Stimulated activated CD4-positive, alpha-beta T cell treated with anti-CD3 and anti-CD28 coated beads, Interleukin-12 subunit alpha, Interleukin-12 subunit beta, amount 100 ng/mL, for 4 hours (primary cell): ENCODE results near the gene CSNK2A2.
A peak's percentile ranks its signal among the peaks of the same experiment; 100 is the strongest.

Experiments
- DNase-seq: peaks from one replicate; pipeline ENCODE4 v3.0.0-alpha.2; 2020

Gene CSNK2A2

GRCh38 chr16:58137581-58137980 lies 60.3 kb downstream of the CSNK2A2 start:
- DNase-seq: no peak

DNA sequence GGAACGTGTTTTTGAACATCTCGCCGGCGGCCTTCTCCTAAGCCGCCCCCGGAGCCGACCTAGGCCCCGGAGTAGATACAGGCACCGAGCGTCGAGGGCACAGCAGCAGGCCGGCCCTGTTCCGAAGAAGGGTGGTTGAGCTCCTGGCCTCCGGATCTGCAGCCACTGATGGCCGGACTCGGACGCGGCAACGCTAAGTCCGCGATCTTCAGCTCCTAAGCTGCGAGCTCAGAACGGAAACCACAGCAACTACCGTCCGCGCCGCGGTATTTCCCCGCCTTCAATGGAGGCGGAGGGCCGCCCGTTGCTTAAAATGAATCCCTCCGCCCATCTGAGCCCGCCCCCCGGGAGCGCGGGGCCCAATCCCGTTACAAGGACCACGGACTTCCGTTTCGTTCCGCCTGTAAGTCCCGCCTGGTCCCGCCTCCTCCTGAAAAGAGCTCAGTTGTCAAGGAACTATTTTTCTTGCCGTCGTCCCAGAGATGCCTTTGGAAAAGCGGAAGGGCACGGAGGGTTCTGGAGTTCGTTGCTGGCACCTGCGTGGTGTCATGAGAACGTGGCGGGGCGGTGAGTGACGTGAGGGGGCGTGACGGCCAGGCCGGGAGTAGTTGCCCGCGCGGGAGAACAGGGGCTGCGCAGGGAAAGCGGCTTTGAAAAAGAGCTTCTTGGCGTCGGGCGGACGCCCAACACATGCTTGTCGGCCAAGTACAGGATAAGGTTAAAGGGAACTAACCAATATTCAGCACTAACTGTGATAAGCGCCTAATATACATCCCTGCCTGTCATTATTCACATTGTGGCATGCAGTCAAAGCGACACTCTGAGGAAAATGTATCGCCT lies 68.6 kb downstream of the CSNK2A2 start, which contains the start of gene CFAP20:
TSS of gene CFAP20 (minus strand) at position 285 of the 840 bp plus-strand sequence. CDS start at position 19, 266 bp downstream.
- peak; percentile 94 for DNase-seq

DNA sequence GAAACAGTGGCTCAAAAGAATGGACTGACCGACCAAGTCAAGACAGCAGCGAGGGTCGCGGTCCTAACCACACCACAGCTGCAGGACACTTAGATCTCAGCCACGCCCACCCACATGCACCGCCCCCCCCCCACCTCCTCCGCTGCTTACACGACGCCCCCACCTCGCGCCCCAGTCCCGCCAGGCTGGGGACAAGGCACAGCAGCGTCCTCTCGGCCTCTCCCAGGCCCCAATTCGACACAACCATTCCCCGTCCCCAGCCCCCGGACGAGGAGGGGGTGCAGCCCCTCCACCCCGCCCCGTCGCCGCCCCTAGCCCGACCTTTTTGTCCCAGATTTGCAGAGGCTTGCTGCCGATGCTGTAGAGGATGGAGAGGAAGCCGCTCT lies 69.2 kb downstream of the CSNK2A2 start:
- DNase-seq: no peak

GRCh38 chr16:58128181-58128631 lies 69.7 kb downstream of the CSNK2A2 start:
- no peak for DNase-seq

GRCh38 chr16:58127634-58128033 lies 70.3 kb downstream of the CSNK2A2 start:
- no peak for DNase-seq

DNA sequence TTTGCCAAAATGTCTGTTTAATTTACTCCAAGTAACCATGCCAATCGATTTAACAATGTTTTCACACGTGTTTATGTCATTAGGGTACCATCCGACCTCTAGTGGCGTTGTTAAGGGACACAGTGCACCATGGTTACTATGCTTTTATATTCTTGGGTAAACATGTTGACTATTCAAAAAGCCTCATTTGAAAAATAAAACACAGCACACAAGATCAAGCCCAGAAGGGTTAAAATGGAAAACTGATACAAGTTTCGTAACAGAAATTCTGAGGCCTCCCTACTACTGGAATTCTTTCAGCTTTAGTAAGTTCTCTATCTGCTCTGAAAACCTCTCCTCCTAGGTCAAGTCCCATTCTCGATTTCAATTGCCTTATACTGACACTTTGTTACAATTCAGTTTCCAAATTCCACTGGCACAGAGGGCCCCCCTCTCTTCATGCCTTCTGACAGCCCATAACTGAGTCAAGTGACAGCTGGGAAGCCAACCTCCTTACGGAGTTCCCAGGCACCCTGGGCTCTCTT lies 70.8 kb downstream of the CSNK2A2 start:
- DNase-seq: no peak

- DNase-seq: no peak
Observed at GRCh38 chr16:58126451-58126961, 71.4 kb downstream of the CSNK2A2 start.

DNA sequence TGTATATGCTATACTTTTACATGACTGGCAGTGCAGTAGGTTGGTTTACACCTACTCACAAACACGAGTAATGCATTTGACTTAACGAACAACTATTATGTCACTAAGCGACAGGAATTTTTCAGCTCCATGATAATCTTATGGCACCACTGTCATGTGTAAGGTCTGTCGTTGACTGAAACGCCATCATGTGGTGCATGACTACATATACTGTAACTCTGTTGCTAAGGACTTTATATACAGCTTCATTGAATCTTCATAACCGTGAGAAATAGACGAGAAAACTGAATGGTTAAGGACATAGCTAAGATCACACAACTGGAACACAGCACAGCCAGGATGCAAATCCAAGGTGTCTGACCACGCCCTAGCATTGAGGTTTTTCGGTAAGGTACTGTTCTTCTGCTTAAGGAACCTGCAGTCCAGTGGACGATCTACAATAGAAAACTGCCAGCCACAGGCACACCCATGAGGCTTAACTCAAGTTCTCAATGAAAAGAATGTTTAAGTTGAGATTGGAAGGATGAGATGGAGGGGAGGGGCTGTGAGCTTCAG lies 72.0 kb downstream of the CSNK2A2 start:
- no peak for DNase-seq

GRCh38 chr16:58125041-58125440 lies 72.9 kb downstream of the CSNK2A2 start:
- DNase-seq: no peak

GRCh38 chr16:58124601-58124915 lies 73.3 kb downstream of the CSNK2A2 start:
- DNase-seq: no peak

DNA sequence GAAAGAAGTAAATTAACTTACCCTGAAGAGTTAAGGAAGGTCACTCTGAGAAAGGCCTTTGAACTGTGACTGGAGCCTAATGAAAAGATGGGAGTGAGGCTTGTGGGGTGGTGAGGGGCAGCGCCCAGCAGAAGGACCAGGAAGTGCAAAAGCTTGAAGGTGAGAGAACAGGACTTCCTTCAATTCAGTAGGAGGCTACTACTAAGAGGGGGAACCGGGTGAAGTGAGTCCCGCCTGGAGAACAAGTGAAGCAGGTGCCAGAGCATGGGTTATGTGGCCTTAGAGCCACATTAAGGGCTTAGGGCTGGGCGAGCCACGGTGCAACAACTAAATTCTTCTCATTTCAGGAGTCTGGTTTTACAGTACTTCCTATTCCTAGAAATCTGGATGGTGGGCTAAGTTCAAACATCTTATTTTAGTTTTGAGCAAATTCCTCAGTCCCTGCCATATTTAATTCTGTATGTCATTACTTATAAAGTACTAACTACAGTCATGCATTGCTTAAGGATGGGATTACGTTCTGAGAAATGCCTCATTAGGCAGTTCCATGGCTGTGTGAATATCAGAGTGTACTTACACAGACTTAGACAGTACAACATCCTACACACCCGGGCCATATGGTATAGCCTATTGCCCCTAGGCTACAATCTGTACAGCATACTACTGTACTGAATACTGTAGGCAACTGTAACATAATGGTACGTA lies 73.9 kb downstream of the CSNK2A2 start:
- no peak for DNase-seq

DNA sequence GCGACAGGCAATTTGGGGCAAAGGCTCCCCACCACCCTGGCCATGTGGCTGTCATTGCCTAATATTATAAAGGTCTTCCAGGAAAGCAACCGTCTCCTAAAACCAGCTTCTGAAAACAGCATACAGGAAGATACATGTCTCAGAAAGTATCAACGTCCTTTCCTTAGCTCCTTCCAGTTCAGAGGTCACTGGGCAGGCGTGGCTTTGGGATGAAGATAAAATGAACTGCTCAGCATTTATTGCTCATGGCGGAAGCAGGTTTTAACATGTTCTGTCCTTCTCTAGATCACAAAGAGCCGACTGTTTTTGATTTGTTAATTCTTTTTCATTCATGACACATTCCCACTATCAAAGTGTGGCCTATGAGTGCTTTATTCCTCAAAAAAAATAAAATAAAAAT lies 76.8 kb downstream of the CSNK2A2 start:
- no peak for DNase-seq

DNA sequence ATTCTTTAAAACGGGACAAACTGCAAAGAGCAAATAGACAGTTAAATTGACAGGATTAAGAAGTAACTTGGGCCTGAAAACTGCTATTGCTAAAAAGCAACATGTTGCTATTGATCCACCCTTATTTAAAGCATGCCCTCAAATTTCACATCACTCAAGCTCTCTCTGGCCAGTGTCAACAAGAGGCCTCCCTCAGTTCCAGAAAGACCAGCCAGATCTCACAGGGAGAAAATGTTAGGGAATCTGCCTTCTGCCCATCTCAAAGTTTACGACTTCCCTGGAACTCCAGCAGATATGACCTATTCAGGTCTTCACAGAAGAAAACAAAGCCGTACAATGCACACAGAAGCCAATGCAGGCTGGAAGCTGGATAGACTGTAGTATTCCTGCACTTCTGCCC lies 77.7 kb downstream of the CSNK2A2 start:
- DNase-seq: no peak

GRCh38 chr16:58119509-58119845 lies 78.4 kb downstream of the CSNK2A2 start:
- DNase-seq: no peak

- DNase-seq: no peak
Observed at GRCh38 chr16:58118801-58119508, 79.0 kb downstream of the CSNK2A2 start.

DNA sequence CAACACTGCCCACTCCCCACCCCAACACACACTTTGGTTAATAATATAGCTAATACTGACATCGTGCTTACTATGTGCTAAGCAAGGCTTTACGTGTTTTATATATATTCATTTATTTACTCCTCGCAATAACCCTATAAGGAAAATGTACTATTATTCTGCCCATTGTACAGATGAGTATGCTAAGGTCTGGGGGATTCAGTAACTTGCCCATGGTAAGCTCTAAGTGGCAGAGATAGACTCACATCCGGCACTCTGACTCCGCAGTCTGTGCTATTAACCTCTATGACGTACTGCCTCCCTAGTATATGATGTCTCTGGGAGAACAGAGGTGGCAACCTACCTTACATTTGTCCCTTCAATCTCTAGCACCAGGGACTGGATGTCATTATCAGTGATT lies 81.4 kb downstream of the CSNK2A2 start:
- DNase-seq: no peak

- no peak for DNase-seq
Observed at GRCh38 chr16:58116081-58116480, 81.8 kb downstream of the CSNK2A2 start.

DNA sequence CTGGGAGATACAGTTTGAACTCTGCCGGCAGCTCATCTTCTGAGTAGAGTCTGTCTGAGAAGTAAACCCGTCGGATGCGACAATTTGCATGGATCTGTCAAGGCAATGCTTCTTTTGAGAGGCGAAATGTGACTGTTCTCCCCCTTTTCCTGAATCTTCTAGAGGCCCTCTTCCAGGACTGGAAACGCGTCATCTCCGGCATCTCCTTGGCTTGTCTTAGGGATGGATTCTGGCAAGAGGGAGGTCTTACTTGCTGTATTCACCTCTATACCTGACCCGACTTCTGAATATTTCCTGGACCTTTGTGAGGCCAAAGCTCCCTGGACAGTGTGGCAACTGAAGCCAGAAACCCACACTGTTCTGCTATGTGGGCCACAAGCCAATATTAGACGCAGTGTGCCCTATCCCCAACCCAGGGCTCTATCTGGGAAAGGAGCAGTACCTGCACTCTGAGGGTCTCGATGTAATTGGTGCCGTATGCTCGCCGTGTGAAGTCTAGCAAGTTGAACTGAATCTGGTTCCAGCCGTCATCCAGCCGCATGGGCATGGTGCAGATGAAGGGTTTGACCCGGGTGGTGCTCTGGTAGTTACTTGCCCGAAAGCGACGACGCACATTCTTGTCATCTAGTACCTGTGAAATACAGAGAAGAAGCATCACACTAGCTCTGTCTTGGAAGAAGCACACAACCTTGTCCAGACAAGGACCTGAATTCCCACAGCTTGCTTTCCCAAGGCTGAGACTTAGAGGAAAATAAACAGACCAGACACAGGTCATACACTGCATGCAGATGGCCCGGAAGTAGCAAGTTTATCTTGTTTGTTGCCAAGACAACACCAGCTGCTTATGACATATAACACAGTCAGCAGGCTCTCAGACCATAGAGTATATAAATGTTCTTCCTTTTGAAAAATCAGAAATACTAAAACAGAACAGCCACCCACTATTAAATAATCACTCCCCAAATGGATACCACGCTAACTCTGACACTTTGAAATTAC lies 82.8 kb downstream of the CSNK2A2 start:
- no peak for DNase-seq

GRCh38 chr16:58111302-58111627 lies 86.6 kb downstream of the CSNK2A2 start:
- no peak for DNase-seq

DNA sequence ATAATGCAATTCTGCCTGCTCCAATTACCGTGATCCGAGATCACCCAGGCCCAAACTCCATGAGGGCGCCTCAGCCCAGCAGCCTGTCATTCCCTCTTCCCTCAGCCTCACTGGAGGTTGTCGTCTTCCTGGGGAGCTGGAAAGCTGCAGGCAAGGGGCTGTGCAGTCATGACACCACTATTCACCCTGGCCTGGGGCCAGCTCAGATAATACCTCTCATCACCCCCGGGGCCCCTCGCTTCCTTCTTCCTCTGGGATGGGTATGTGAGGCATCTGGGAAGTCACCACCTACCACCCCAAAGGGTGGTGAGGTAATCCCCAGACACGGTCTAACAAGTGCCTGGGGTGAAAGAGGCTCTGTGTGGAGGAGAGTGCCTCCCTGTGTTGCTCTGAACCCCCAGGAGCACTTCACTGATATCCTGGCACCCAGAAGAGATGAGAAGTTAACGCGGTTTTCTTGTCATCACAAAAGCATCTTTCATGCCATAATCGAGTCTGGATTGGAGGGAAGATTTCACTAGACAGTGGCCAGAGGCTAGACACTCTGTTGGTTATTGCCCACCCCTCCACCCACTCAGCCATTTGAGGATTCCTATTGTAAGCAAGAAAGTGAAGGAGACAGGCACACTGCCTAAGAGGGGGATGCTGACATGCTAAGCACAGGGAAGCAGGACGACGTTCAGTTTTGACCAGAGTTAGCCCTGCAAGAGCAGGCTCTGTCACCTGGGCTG lies 87.2 kb downstream of the CSNK2A2 start:
- no peak for DNase-seq

DNA sequence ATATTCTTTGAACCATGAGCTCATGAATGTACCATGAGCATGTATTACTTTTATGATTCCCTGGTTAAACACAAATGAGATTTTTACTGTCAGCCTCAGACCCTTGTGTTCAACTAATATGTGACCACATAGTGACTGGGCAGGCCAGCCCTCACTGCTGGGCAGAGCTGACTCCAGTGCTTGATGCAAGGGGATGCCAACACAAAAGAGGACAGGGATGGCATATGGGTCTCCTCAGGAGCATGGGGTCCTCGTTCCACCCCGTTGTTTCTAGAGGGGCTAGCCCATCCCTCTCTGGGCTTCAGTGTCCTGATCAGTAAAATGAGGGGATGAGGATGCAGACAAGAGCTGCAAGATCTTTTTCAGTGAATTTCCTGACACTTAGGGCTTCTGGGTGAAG lies 88.0 kb downstream of the CSNK2A2 start:
- DNase-seq: no peak
